ENCODE measurements around the gene ENOX2.

DNA sequence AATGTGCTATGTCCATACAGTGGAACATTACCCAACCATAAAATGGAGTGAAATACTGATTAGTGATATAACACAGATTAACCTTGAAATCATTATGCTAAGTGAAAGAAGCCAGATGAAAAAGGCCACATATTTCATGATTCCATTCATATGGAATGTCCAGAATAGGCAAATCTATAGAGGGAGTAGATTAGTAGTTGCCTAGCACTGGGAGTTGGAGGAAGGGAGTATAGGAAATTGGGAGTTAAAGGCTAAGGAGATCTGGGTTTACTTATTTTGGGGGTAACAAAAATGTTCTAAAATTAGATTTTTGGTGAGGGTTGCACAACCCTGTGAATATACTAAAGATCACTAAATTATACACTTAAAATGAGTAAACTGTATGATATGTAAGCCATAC is 26.8 kb downstream of the ENOX2 start:
- TF ChIP-seq, protein P1, sequence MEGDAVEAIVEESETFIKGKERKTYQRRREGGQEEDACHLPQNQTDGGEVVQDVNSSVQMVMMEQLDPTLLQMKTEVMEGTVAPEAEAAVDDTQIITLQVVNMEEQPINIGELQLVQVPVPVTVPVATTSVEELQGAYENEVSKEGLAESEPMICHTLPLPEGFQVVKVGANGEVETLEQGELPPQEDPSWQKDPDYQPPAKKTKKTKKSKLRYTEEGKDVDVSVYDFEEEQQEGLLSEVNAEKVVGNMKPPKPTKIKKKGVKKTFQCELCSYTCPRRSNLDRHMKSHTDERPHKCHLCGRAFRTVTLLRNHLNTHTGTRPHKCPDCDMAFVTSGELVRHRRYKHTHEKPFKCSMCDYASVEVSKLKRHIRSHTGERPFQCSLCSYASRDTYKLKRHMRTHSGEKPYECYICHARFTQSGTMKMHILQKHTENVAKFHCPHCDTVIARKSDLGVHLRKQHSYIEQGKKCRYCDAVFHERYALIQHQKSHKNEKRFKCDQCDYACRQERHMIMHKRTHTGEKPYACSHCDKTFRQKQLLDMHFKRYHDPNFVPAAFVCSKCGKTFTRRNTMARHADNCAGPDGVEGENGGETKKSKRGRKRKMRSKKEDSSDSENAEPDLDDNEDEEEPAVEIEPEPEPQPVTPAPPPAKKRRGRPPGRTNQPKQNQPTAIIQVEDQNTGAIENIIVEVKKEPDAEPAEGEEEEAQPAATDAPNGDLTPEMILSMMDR (conservative IDR thresholded peaks at IDR 0.05 in 1 of 2, IDR thresholded peaks at IDR 0.05 in 1 of 2; ENCODE audit: low read depth in 1 of 2, low read length in 2 of 2) = no peak
- TF ChIP-seq EZH2 (IDR thresholded peaks at IDR 0.05; ENCODE audit: low read length, missing control alignments) = no peak

Measured in fibroblast of lung (primary cell).